Measurements from ENCODE around the gene UBALD1. TPM values are rescaled to one million over a fixed set of nuclear protein-coding genes. Genes with fewer than 3 reads are reported as not detected.

UBALD1 gene
- 24.3 to 67.9 TPM (median 60.3 TPM) in 5 replicates for total RNA-seq (2022; extraction: Qiagen RNA extraction; ENCODE audit: low read depth)

DNA sequence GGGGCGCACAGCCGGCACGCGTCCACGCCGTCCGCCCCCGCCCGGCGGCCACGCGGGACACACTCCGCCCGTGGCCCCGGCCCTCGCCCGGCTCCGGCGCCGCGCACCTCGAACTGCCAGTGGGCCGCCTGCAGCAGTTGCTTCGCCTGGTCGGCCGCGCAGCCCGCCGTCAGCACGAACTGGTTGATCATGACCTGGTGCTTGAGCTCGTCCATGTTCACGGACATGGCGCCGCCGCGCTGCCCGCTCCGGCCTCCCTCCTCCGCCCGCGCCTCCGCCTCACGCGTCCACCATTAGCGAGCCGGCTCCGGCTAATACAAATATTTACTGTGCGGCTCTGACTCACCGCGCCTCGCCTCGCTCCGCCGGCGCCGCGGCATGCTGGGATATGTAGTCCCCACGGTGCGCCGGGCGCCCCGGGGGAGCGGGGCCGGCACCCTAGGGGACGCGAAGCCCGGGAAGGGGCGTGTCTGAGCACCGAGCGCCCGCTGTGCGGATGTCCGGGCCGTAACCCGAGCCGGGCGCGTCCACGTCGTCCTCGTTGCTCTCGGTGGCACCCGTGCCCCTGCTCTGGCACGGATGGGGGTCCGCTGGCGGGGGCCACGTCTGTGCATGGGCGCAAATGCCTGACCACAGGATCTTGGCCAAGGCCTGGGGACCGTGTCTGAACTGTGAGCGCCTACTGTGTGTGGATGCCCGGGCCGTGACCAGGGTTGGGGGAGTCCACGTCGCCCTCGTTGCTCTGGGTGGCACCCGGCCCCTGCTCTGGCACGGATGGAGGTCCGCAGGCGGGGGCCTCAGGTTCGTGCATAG, at the start of gene UBALD1:
Gene UBALD1 (minus strand): TSS at position 318 of the 813 bp plus-strand sequence. CDS start 91 bp downstream, at position 227.

DNA sequence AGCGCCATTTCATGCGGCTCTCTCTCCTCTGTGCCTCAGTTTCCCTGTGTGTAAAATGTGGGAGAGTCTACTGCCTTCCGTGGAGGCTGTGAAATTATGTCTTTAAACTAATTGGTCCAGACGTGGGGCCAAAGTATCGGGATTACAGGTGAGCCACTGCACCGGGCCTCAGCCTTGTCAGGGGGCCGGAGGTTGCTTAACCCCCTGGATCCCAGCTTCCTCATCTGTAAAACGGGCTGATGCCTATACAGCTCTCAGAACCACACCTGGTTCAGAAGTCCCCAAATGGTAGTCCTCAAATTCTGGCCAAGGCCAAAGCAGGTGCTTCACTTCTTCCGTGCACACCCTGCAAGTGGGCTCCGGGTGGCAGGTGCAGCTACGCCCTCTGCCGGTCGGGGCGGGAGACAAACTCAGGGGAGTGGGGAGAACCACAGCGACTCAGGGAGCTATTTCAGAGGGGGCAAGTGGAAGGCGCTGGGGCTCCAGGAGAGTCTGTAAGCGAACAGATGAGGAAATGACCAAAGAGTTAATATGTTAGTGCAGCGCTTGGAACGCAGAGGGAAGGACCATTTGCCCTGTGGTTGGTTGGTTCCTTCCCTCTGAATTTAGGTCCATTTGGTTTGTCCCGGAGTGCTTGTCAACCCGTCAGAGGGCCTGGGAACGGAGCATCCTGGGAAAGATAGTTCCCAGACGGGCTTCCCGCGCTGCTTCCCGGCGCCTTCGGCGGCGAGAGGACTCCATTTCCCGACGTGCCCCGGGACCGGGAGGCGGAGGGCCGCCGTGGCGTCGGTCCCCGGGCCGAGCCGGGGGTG, 9.5 kb upstream of the UBALD1 start, which contains the start of gene MGRN1:
Gene MGRN1 (plus strand): TSS at position 812 of the 812 bp plus-strand sequence. CDS start 135 bp downstream, outside the sequence.

Other genes starting within 250 kb of the UBALD1 start
- gene VASN, start 243.0 kb downstream of the UBALD1 start, total RNA-seq (2022; extraction: Qiagen RNA extraction; ENCODE audit: low read depth), result 3.7 to 6.9 TPM (median 6.2 TPM) in 5 replicates
- gene CORO7, start 198.3 kb downstream of the UBALD1 start, total RNA-seq (2022; extraction: Qiagen RNA extraction; ENCODE audit: low read depth), result 13.9 to 19.3 TPM (median 16.2 TPM) in 5 replicates
- 49.4 to 74.2 TPM (median 70.2 TPM) in 5 replicates for gene DNAJA3, start 189.0 kb downstream of the UBALD1 start, total RNA-seq (2022; extraction: Qiagen RNA extraction; ENCODE audit: low read depth)
- 42.6 to 47.1 TPM (median 45.8 TPM) in 5 replicates for gene NMRAL1, start 140.3 kb downstream of the UBALD1 start, total RNA-seq (2022; extraction: Qiagen RNA extraction; ENCODE audit: low read depth)
- gene HMOX2, start 138.5 kb downstream of the UBALD1 start, total RNA-seq (2022; extraction: Qiagen RNA extraction; ENCODE audit: low read depth), result 55.8 to 63.3 TPM (median 60.4 TPM) in 5 replicates
- gene CDIP1, start 76.1 kb downstream of the UBALD1 start, total RNA-seq (2022; extraction: Qiagen RNA extraction; ENCODE audit: low read depth), result 10.4 to 15.6 TPM (median 13.7 TPM) in 5 replicates
- 0.04 to 0.06 TPM in 2 of 5 replicates, not detected in the others for gene C16orf96, start 58.5 kb downstream of the UBALD1 start, total RNA-seq (2022; extraction: Qiagen RNA extraction; ENCODE audit: low read depth)
- gene MGRN1, start 9.9 kb upstream of the UBALD1 start, total RNA-seq (2022; extraction: Qiagen RNA extraction; ENCODE audit: low read depth), result 29.4 to 49.3 TPM (median 40.3 TPM) in 5 replicates
- 13.1 to 26.3 TPM (median 24.8 TPM) in 5 replicates for gene NUDT16L1, start 78.7 kb upstream of the UBALD1 start, total RNA-seq (2022; extraction: Qiagen RNA extraction; ENCODE audit: low read depth)
- 16.5 to 28.9 TPM (median 28.2 TPM) in 5 replicates for gene ANKS3, start 119.4 kb upstream of the UBALD1 start, total RNA-seq (2022; extraction: Qiagen RNA extraction; ENCODE audit: low read depth)
- gene DNAAF8, start 119.6 kb upstream of the UBALD1 start, total RNA-seq (2022; extraction: Qiagen RNA extraction; ENCODE audit: low read depth), result 1.2 to 2.1 TPM (median 1.4 TPM) in 5 replicates
- 5.4 to 10.9 TPM (median 8.2 TPM) in 5 replicates for gene ZNF500, start 152.3 kb upstream of the UBALD1 start, total RNA-seq (2022; extraction: Qiagen RNA extraction; ENCODE audit: low read depth)
- not detected in 5 replicates for gene SEPTIN12, start 173.5 kb upstream of the UBALD1 start, total RNA-seq (2022; extraction: Qiagen RNA extraction; ENCODE audit: low read depth)
- not detected in 5 replicates for gene SMIM22, start 180.5 kb upstream of the UBALD1 start, total RNA-seq (2022; extraction: Qiagen RNA extraction; ENCODE audit: low read depth)
- 10.7 to 16.2 TPM (median 15.6 TPM) in 5 replicates for gene ROGDI, start 187.7 kb upstream of the UBALD1 start, total RNA-seq (2022; extraction: Qiagen RNA extraction; ENCODE audit: low read depth)
- 40.4 to 43.5 TPM (median 41.0 TPM) in 5 replicates for gene GLYR1, start 232.4 kb upstream of the UBALD1 start, total RNA-seq (2022; extraction: Qiagen RNA extraction; ENCODE audit: low read depth)
- 21.5 to 30.9 TPM (median 27.2 TPM) in 5 replicates for gene UBN1, start 232.6 kb upstream of the UBALD1 start, total RNA-seq (2022; extraction: Qiagen RNA extraction; ENCODE audit: low read depth)